Ishikawa (cell line): ENCODE results near the gene SLC12A5.

Experiments
- CEBPB ChIP-seq: IDR thresholded peaks from 2 replicates; pipeline ENCODE4 v1.6.1; 2012
- CREB1 ChIP-seq: IDR thresholded peaks from 2 replicates; pipeline ENCODE4 v1.6.1; 2012; ENCODE audit warnings: low read depth
- EGR1 ChIP-seq: IDR thresholded peaks from 2 replicates; pipeline ENCODE4 v1.6.1; 2012
- EP300 ChIP-seq: IDR thresholded peaks from 2 replicates; pipeline ENCODE4 v1.6.1; 2012; ENCODE audit warnings: borderline replicate concordance
- FOXM1 ChIP-seq: IDR thresholded peaks from 2 replicates; pipeline ENCODE4 v1.6.1; 2012; ENCODE audit warnings: low read depth, borderline replicate concordance
- MAX ChIP-seq: IDR thresholded peaks from 2 replicates; pipeline ENCODE4 v1.6.1; 2012
- NFIC ChIP-seq: IDR thresholded peaks from 2 replicates; pipeline ENCODE4 v1.6.1; 2012
- RAD21 ChIP-seq: IDR thresholded peaks from 2 replicates; pipeline ENCODE4 v1.6.1; 2012; ENCODE audit warnings: low read depth
- REST ChIP-seq: IDR thresholded peaks from 2 replicates; pipeline ENCODE4 v1.6.1; 2012; ENCODE audit warnings: low read depth, mild to moderate bottlenecking
- TAF1 ChIP-seq: IDR thresholded peaks from 2 replicates; pipeline ENCODE4 v1.6.1; 2012; ENCODE audit warnings: low read depth, mild to moderate bottlenecking
- TCF12 ChIP-seq: IDR thresholded peaks from 2 replicates; pipeline ENCODE4 v1.6.1; 2012; ENCODE audit warnings: low read depth
- TEAD4 ChIP-seq: IDR thresholded peaks from 2 replicates; pipeline ENCODE4 v1.6.1; 2012
- USF1 ChIP-seq: IDR thresholded peaks from 2 replicates; pipeline ENCODE4 v1.6.1; 2012
- YY1 ChIP-seq: IDR thresholded peaks from 2 replicates; pipeline ENCODE4 v1.6.1; 2012; ENCODE audit warnings: low read depth
- ZBTB7A ChIP-seq: IDR thresholded peaks from 2 replicates; pipeline ENCODE4 v1.6.1; 2012; ENCODE audit warnings: low read depth

Gene SLC12A5

GRCh38 chr20:46028772-46029371 is at the start of gene SLC12A5:
Gene SLC12A5 (plus strand): TSS chr20:46029215. CDS start chr20:46029345, 130 bp downstream.
- TF ChIP-seq TAF1: no peak
- TF ChIP-seq ZBTB7A: no peak
- TF ChIP-seq TEAD4: no peak
- TF ChIP-seq EGR1: no peak

DNA sequence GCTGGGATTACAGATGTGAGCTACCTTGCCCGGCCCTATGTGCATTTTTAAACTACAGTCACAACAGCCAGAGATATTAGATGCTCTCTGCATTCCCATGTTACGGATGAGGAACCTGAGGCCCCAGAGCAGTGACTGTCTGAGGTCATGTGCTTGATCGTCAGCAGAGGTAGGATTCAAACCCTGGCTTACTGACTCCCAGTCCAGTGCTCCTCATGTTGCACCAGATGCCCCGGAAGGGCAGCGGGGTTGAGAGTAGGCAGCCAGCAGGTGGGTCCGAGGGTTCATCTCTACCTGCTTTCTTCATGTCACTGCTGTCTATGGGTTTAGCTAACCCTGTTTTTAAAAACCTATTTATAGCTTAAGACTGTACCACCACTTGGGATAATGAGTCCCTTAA is 47.8 kb upstream of the SLC12A5 start:
- TF ChIP-seq ZBTB7A (no peak), CEBPB (no peak), FOXM1 (no peak), CREB1 (no peak), USF1 (no peak), REST (no peak), EP300 (no peak), YY1 (no peak), TCF12 (no peak), RAD21 (no peak), TEAD4 (no peak), NFIC (no peak), TAF1 (no peak), MAX (no peak), EGR1 (no peak)

GRCh38 chr20:45983279-45983743 is 45.7 kb upstream of the SLC12A5 start:
- TF ChIP-seq FOXM1: no peak
- TF ChIP-seq USF1: 0 out of 2 replicates have a peak, but pooled peaks have one; percentile 4

DNA sequence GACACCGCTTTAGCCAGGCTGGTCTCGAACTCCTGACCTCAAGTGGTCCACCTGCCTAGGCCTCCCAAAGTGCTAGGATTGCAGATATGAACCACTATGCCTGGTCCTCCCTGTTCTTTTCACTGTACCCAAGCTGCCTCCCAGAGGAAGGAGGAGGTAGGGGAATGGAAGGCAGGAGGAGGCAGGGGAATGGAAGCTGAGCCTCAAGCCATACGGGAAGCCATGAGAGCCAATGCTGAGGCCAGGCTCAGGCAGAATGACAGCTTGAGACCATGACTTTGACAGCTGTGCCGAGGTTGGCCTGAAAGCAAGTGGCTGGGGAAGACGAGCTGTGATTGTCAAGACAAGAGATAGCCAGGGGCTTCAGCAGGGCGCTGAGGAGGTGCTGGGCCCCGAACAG is 43.4 kb upstream of the SLC12A5 start:
- TF ChIP-seq ZBTB7A (no peak), CREB1 (no peak)

DNA sequence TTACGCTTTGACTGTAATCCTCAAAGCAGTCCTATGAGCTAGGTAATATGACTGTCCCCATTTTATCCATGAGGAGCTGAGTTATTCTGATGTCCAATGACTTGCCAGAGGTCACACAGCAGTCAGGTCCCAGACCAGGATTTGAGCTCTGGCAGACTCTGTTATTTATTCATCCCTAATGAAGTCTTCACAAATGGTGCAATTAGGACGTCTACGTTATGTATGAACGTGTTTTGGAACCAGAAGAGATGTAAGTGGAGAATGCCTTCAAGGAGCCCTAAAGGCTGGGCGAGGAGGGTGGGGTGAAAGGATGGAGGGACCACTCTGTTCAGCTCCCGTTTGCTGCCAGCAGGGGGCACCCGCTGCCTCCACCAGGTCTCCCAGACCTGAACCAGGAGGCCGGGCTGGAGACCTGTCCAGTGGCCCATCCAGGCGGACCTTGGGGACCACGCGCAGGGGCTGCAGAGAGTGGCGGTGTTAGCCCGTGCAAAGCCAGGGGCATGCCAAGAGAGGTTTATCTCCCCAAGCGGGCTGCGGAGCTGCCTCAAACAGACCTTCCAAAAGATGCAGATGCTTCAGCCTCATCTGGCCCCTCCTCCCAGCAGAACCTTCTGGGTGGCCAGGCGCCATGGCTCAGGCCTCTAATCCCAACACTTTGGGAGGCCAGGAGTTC is 41.8 kb upstream of the SLC12A5 start:
- peak; percentile 80 for TF ChIP-seq RAD21
- peak; percentile 59; the same call in 1 of the 2 replicates for TF ChIP-seq ZBTB7A
- no peak for TF ChIP-seq TAF1
- TF ChIP-seq REST: no peak

GRCh38 chr20:45991616-45992015 is 37.4 kb upstream of the SLC12A5 start:
- TF ChIP-seq MAX: no peak
- no peak for TF ChIP-seq ZBTB7A
- TF ChIP-seq CREB1: no peak
- TF ChIP-seq FOXM1: no peak
- no peak for TF ChIP-seq TEAD4
- no peak for TF ChIP-seq TAF1
- no peak for TF ChIP-seq EGR1
- no peak for TF ChIP-seq EP300
- TF ChIP-seq NFIC: no peak
- TF ChIP-seq USF1: no peak
- no peak for TF ChIP-seq CEBPB
- TF ChIP-seq REST: no peak
- no peak for TF ChIP-seq YY1
- TF ChIP-seq TCF12: no peak
- TF ChIP-seq RAD21: no peak
